HEK293T (cell line): ENCODE measurements around the gene CDC25B.

Source experiments
- BHLHE40 ChIP-seq: fragments of 450-650 bp; IDR thresholded peaks from 2 replicates; pipeline ENCODE4 v1.6.1; 2016; ENCODE audit warnings: mild to moderate bottlenecking, moderate library complexity, borderline replicate concordance
- FOXA1 ChIP-seq: fragments of 450-650 bp; IDR thresholded peaks from 2 replicates; pipeline ENCODE4 v1.6.1; 2016; ENCODE audit warnings: mild to moderate bottlenecking
- FOXK2 ChIP-seq: fragments of 450-650 bp; IDR thresholded peaks from 2 replicates; pipeline ENCODE4 v1.6.1; 2016; ENCODE audit warnings: mild to moderate bottlenecking
- SP1 ChIP-seq: fragments of 450-650 bp; IDR thresholded peaks from 2 replicates; pipeline ENCODE4 v1.6.1; 2017
- TARDBP ChIP-seq: fragments of 450-650 bp; IDR thresholded peaks from 2 replicates; pipeline ENCODE4 v1.6.1; 2016

DNA sequence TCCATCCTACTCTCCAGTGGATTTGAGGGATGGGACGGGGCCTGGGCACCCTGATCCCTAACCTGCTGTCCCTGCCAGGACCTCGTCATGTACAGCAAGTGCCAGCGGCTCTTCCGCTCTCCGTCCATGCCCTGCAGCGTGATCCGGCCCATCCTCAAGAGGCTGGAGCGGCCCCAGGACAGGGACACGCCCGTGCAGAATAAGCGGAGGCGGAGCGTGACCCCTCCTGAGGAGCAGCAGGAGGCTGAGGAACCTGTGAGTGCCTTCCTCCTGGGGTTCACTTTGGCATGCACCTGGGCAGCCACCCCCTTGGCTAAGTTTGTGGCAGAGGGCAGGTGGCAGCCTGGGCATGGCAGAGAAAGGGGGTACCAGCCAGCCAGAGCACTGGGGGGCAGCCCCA is 5.7 kb downstream of the CDC25B start:
- TF ChIP-seq BHLHE40 (no peak), TARDBP (no peak), FOXA1 (no peak), SP1 (no peak), FOXK2 (no peak)
